AG08396 (cell line): Measurements from ENCODE around the gene AP1M2.
"Not testable (repeated sequence)": the region's sequence is repeated elsewhere in the genome, so short reads cannot be mapped to it uniquely, and the experiment has no call there.

Source experiments
- DNase-seq: peaks from one replicate; pipeline ENCODE4 v3.0.0; 2012; ENCODE audit warnings: low spot score, mixed read lengths

AP1M2 gene

DNA sequence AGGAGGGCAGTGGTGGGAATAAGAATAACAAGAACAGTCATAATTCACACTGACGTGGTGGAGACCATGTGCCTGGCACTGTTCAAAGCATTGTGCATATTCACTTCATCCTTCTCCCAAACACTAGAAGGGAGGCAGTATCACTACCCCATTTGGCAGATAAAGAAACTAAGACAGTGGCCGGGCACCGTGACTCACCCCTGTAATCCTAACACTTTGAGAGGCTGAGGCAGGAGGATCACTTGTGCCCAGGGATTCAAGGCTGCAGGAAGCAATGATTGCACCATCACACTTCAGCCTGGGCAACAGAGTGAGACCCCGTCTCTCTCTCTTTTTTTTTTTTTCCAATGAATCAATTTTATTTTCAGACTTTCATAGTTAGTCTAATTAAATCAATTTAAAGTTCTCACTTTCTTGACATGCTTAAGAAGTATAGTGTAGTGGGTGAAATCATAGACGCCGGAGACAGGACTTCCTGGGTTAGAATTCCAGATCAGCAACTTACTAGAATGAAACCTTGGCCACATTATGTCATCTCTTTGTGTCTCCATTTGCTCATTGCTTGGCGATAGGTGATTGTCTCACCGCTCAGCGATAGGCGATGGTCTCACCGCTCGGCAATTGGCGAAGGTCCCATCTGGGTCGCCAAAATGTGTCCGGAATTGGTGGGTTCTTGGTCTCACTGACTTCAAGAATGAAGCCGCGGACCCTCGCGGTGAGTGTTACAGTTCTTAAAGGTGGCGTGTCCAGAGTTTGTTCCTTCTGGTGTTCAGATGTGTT, 48.7 kb downstream of the AP1M2 start:
- DNase-seq: no peak

GRCh38 chr19:10537668-10538067, 49.4 kb downstream of the AP1M2 start:
- no peak for DNase-seq

- no peak for DNase-seq
Measured at GRCh38 chr19:10535613-10536012, 51.5 kb downstream of the AP1M2 start.

DNA sequence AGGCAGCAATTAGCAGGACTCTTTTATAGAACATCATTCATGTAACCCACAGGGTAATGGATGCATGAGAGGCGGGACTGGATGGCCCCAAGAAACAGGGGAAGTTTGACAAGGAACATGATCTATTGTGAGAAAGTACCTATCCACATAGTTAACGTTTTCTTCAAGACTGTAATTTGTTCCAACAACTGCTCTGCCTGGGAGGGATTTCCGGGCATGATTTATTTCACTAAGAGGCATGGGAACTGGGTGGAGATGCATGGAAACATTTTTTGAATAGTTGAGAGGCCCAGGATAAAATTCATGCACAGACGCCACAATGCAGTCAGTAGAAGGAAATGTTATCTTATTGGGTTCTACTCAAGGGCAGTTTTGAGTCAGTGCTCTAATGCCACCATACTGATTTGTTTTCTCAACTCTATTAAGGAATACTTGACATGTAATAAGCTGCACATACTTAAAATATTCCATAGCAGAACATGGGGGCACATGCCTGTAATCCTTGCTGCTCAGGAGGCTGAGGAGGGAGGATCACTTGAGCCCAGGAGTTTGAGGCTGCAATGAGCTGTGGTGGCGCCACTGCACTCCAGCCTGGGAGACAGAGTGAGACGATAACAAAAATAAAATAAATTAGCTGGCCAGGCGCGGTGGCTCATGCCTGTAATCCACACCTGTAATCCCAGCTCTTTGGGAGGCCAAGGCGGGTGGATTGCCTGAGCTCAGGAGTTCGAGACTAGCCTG, 53.3 kb downstream of the AP1M2 start:
- DNase-seq: peak; percentile 75

DNA sequence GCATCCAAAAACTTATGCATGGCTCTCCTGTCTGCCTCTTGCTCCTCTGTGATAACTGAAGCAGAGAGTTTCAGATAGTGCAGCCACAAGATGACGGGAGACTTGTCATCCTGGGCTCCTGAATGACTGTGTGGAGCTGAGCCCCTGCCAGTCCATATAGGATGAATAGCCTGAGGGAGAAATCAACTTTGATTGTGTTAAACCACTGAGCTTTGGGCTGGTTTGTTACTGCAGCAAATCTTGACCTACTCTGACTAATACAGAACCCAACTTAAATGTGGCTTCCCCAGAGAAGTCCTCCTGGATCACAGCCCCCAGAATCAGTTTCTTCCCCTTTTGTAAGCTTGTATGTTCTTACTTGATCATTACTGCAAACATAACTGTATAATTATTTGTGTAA, 54.7 kb downstream of the AP1M2 start:
- no peak for DNase-seq

GRCh38 chr19:10526887-10527286, 60.2 kb downstream of the AP1M2 start:
- DNase-seq: not testable (repeated sequence)

- DNase-seq: no peak
Measured at GRCh38 chr19:10525636-10526035, 61.5 kb downstream of the AP1M2 start.

- DNase-seq: no peak
Measured at GRCh38 chr19:10523135-10523636, 63.9 kb downstream of the AP1M2 start.
